ENCODE results near the gene ZCCHC4.

ZCCHC4 gene

GRCh38 chr4:25312496-25313200 lies at the start of gene ZCCHC4 (continued):
- TF ChIP-seq ZNF214 (tag by site-specific recombination; IDR thresholded peaks at IDR 0.05; ENCODE audit: borderline replicate concordance) (no peak), ZNF239 (tag by site-specific recombination; IDR thresholded peaks at IDR 0.05) (no peak), MEIS1 (CRISPR knock-in tag; IDR thresholded peaks at IDR 0.05; ENCODE audit: borderline replicate concordance) (no peak), BCL6B (tag by site-specific recombination; IDR thresholded peaks at IDR 0.05) (peak; percentile 31; the same call in 1 of the 2 replicates), ZNF501 (tag by site-specific recombination; IDR thresholded peaks at IDR 0.05) (peak; percentile 88), ZNF621 (tag by site-specific recombination; IDR thresholded peaks at IDR 0.05) (peak; percentile 70; the same call in 1 of the 2 replicates), ZXDB (tag by site-specific recombination; IDR thresholded peaks at IDR 0.05) (peak; percentile 91), SP2 (tag by site-specific recombination; IDR thresholded peaks at IDR 0.05) (peak; percentile 67), ZNF776 (tag by site-specific recombination; IDR thresholded peaks at IDR 0.05; ENCODE audit: borderline replicate concordance) (no peak), ZNF660 (tag by site-specific recombination; IDR thresholded peaks at IDR 0.05) (peak; percentile 96), ZNF202 (tag by site-specific recombination; IDR thresholded peaks at IDR 0.05; ENCODE audit: borderline replicate concordance) (no peak), ZBTB10 (tag by site-specific recombination; IDR thresholded peaks at IDR 0.05) (peak; percentile 56; the same call in 1 of the 2 replicates), TRIM28 (IDR thresholded peaks at IDR 0.05; ENCODE audit: borderline replicate concordance, low read length) (peak; percentile 86), SETDB1 (IDR thresholded peaks at IDR 0.05; ENCODE audit: insufficient read length, low read length) (peak; percentile 48), ZNF530 (tag by site-specific recombination; IDR thresholded peaks at IDR 0.05; ENCODE audit: low read depth) (no peak), ZNF580 (tag by site-specific recombination; IDR thresholded peaks at IDR 0.05) (no peak), ZSCAN18 (tag by site-specific recombination; IDR thresholded peaks at IDR 0.05) (no peak), EGR2 (tag by site-specific recombination; IDR thresholded peaks at IDR 0.05; ENCODE audit: low read depth) (peak; percentile 48; the same call in 1 of the 2 replicates), ZFP37 (tag by site-specific recombination; IDR thresholded peaks at IDR 0.05) (peak; percentile 57; the same call in 1 of the 2 replicates), ZNF184 (tag by site-specific recombination; IDR thresholded peaks at IDR 0.05) (peak; percentile 71), CTCF (tag by site-specific recombination; IDR thresholded peaks at IDR 0.05) (peak; percentile 97), ZNF121 (tag by site-specific recombination; IDR thresholded peaks at IDR 0.05) (no peak), KLF1 (tag by site-specific recombination; IDR thresholded peaks at IDR 0.05) (peak; percentile 69), ZNF24 (tag by site-specific recombination; IDR thresholded peaks at IDR 0.05) (peak; percentile 92), REPIN1 (tag by site-specific recombination; IDR thresholded peaks at IDR 0.05; ENCODE audit: low read depth) (no peak)
- TF ChIP-seq, protein P1, sequence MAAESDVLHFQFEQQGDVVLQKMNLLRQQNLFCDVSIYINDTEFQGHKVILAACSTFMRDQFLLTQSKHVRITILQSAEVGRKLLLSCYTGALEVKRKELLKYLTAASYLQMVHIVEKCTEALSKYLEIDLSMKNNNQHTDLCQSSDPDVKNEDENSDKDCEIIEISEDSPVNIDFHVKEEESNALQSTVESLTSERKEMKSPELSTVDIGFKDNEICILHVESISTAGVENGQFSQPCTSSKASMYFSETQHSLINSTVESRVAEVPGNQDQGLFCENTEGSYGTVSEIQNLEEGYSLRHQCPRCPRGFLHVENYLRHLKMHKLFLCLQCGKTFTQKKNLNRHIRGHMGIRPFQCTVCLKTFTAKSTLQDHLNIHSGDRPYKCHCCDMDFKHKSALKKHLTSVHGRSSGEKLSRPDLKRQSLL (tag by site-specific recombination; IDR thresholded peaks at IDR 0.05): peak; percentile 30; the same call in 1 of the 2 replicates
- TF ChIP-seq, protein P2, sequence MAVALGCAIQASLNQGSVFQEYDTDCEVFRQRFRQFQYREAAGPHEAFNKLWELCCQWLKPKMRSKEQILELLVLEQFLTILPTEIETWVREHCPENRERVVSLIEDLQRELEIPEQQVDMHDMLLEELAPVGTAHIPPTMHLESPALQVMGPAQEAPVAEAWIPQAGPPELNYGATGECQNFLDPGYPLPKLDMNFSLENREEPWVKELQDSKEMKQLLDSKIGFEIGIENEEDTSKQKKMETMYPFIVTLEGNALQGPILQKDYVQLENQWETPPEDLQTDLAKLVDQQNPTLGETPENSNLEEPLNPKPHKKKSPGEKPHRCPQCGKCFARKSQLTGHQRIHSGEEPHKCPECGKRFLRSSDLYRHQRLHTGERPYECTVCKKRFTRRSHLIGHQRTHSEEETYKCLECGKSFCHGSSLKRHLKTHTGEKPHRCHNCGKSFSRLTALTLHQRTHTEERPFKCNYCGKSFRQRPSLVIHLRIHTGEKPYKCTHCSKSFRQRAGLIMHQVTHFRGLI (tag by site-specific recombination; IDR thresholded peaks at IDR 0.05): peak; percentile 58; the same call in 1 of the 2 replicates
- TF ChIP-seq, protein P3, sequence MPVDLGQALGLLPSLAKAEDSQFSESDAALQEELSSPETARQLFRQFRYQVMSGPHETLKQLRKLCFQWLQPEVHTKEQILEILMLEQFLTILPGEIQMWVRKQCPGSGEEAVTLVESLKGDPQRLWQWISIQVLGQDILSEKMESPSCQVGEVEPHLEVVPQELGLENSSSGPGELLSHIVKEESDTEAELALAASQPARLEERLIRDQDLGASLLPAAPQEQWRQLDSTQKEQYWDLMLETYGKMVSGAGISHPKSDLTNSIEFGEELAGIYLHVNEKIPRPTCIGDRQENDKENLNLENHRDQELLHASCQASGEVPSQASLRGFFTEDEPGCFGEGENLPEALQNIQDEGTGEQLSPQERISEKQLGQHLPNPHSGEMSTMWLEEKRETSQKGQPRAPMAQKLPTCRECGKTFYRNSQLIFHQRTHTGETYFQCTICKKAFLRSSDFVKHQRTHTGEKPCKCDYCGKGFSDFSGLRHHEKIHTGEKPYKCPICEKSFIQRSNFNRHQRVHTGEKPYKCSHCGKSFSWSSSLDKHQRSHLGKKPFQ (tag by site-specific recombination; IDR thresholded peaks at IDR 0.05): peak; percentile 51; the same call in 1 of the 2 replicates
